Measurements from ENCODE around the gene NMBR.

DNA sequence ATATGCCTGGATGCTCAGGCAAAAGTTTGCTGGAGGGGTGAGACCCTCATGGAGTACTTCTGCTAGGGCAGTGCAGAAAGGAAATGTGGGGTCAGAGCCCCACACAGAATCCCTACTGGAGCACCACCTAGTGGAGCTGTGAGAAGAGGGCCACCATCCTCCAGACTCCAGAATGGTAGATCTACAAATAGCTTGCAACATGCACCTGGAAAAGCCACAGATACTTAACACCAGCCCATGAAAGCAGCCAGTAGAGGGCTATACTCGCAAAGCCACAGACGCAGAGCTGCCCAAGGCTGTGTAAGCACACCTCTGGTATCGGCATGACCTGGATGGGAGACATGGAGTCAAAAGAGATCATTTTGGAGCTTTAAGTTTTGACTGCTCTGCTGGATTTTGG is 74.9 kb downstream of the NMBR start:
- TF ChIP-seq POLR2AphosphoS5 (IDR thresholded peaks at IDR 0.05) (no peak), SMC3 (conservative IDR thresholded peaks at IDR 0.05; ENCODE audit: poor library complexity) (no peak), EZH2 (IDR thresholded peaks at IDR 0.05; ENCODE audit: borderline replicate concordance, insufficient read depth, low read length, poor library complexity, severe bottlenecking) (no peak), EP300 (conservative IDR thresholded peaks at IDR 0.05; ENCODE audit: poor library complexity, severe bottlenecking) (no peak)
- TF ChIP-seq, protein P1, sequence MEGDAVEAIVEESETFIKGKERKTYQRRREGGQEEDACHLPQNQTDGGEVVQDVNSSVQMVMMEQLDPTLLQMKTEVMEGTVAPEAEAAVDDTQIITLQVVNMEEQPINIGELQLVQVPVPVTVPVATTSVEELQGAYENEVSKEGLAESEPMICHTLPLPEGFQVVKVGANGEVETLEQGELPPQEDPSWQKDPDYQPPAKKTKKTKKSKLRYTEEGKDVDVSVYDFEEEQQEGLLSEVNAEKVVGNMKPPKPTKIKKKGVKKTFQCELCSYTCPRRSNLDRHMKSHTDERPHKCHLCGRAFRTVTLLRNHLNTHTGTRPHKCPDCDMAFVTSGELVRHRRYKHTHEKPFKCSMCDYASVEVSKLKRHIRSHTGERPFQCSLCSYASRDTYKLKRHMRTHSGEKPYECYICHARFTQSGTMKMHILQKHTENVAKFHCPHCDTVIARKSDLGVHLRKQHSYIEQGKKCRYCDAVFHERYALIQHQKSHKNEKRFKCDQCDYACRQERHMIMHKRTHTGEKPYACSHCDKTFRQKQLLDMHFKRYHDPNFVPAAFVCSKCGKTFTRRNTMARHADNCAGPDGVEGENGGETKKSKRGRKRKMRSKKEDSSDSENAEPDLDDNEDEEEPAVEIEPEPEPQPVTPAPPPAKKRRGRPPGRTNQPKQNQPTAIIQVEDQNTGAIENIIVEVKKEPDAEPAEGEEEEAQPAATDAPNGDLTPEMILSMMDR (IDR thresholded peaks at IDR 0.05; ENCODE audit: poor library complexity, severe bottlenecking) = no peak

Data from neural cell (in vitro differentiated cells).